Liver (tissue), 3 donors: ENCODE data around the gene EDN1.

Experiments used
- ATF3 ChIP-seq: IDR thresholded peaks from 2 replicates; pipeline ENCODE4 v1.6.1; 2016; ENCODE audit warnings: antibody characterized with exemption
- CTCF ChIP-seq: fragments of 150-350 bp; IDR thresholded peaks from 2 replicates; pipeline ENCODE4 v1.5.1; 2017; ENCODE audit warnings: improper control_type of control experiment, low read depth, low read length; ENCODE audit not compliant: missing input control
- FOXA1 ChIP-seq: IDR thresholded peaks from 2 replicates; pipeline ENCODE4 v1.6.1; 2016; ENCODE audit warnings: antibody characterized with exemption
- GABPA ChIP-seq, 2 donors: IDR thresholded peaks in 1 of 2; conservative IDR thresholded peaks in 1 of 2; 2 replicates each; pipeline ENCODE4 v1.6.1; 2016; ENCODE audit warnings: antibody characterized with exemption in 2 of 2, mild to moderate bottlenecking in 1 of 2, moderate library complexity in 1 of 2
- HNF4A ChIP-seq, 2 donors: conservative IDR thresholded peaks; 2 replicates each; pipeline ENCODE4 v1.6.1; 2016; ENCODE audit warnings: antibody characterized with exemption in 2 of 2, mild to moderate bottlenecking in 2 of 2
- JUND ChIP-seq, 2 donors: IDR thresholded peaks; 2 replicates each; pipeline ENCODE4 v1.6.1; 2016; ENCODE audit warnings: antibody characterized with exemption in 2 of 2
- MAX ChIP-seq: IDR thresholded peaks from 2 replicates; pipeline ENCODE4 v1.6.1; 2016; ENCODE audit warnings: antibody characterized with exemption
- RAD21 ChIP-seq, 2 donors: IDR thresholded peaks; 2 replicates each; pipeline ENCODE4 v1.6.1; 2016; ENCODE audit warnings: antibody characterized with exemption in 2 of 2, mild to moderate bottlenecking in 2 of 2
- REST ChIP-seq: IDR thresholded peaks from 2 replicates; pipeline ENCODE4 v1.6.1; 2016; ENCODE audit warnings: antibody characterized with exemption, mild to moderate bottlenecking
- RXRA ChIP-seq, 2 donors: IDR thresholded peaks; 2 replicates each; pipeline ENCODE4 v1.6.1; 2017 to 2018; ENCODE audit warnings: antibody characterized with exemption in 2 of 2, mild to moderate bottlenecking in 1 of 2
- SP1 ChIP-seq: IDR thresholded peaks from 2 replicates; pipeline ENCODE4 v1.6.1; 2018; ENCODE audit warnings: antibody characterized with exemption, mild to moderate bottlenecking
- TAF1 ChIP-seq: conservative IDR thresholded peaks from 2 replicates; pipeline ENCODE4 v1.6.1; 2016; ENCODE audit warnings: antibody characterized with exemption, mild to moderate bottlenecking
- YY1 ChIP-seq: IDR thresholded peaks from 2 replicates; pipeline ENCODE4 v1.6.1; 2016; ENCODE audit warnings: antibody characterized with exemption, mild to moderate bottlenecking
- ZBTB33 ChIP-seq: IDR thresholded peaks from 2 replicates; pipeline ENCODE4 v1.6.1; 2016; ENCODE audit warnings: antibody characterized with exemption
- donor health status: healthy.
- donor health status: healthy.

GRCh38 chr6:12331474-12331873, 41.3 kb downstream of the EDN1 start:
- no peak for TF ChIP-seq CTCF
- no peak for TF ChIP-seq MAX
- no peak for TF ChIP-seq TAF1
- TF ChIP-seq RXRA (IDR thresholded peaks at IDR 0.05): no peak
- TF ChIP-seq GABPA (IDR thresholded peaks at IDR 0.05 in 1 of 2, conservative IDR thresholded peaks at IDR 0.05 in 1 of 2): no peak
- TF ChIP-seq SP1: no peak
- TF ChIP-seq HNF4A (conservative IDR thresholded peaks at IDR 0.05): peak in 1 of 2 donors; percentile 4
- TF ChIP-seq REST: no peak
- TF ChIP-seq JUND (IDR thresholded peaks at IDR 0.05): no peak
- peak in 1 of 2 donors; percentile 47 for TF ChIP-seq RAD21 (IDR thresholded peaks at IDR 0.05)
- TF ChIP-seq YY1: no peak
- TF ChIP-seq ATF3: no peak
- TF ChIP-seq FOXA1: no peak
- no peak for TF ChIP-seq ZBTB33
